ENCODE results near the gene TUBB4A. TPM values are rescaled to one million over a fixed set of nuclear protein-coding genes. Genes with fewer than 3 reads are reported as not detected.

Gene TUBB4A
- total RNA-seq, 1 donor from 2014 or later, result 6.8 TPM

Other genes starting within 250 kb of the TUBB4A start
- gene MLLT1, start 222.3 kb downstream of the TUBB4A start, total RNA-seq, result 1.7 and 5.4 TPM in 2 replicates
- not detected in 2 replicates for gene ACER1, start 168.7 kb downstream of the TUBB4A start, total RNA-seq
- 53.5 and 57.3 TPM in 2 replicates for gene CLPP, start 140.8 kb downstream of the TUBB4A start, total RNA-seq
- gene ALKBH7, start 129.5 kb downstream of the TUBB4A start, total RNA-seq, result 24.1 and 67.2 TPM in 2 replicates
- 0.69 and 2.2 TPM in 2 replicates for gene PSPN, start 126.4 kb downstream of the TUBB4A start, total RNA-seq
- gene GTF2F1, start 109.1 kb downstream of the TUBB4A start, total RNA-seq, result 31.4 and 74.6 TPM in 2 replicates
- 69.5 and 175 TPM in 2 replicates for gene KHSRP, start 77.5 kb downstream of the TUBB4A start, total RNA-seq
- gene SLC25A41, start 68.5 kb downstream of the TUBB4A start, total RNA-seq, result 0.10 TPM in 1 of 2 replicates, not detected in the other
- gene SLC25A23, start 42.5 kb downstream of the TUBB4A start, total RNA-seq, result 53.0 and 161 TPM in 2 replicates
- gene CRB3, start 38.0 kb downstream of the TUBB4A start, total RNA-seq, result 57.4 and 121 TPM in 2 replicates
- gene DENND1C, start 20.5 kb downstream of the TUBB4A start, total RNA-seq, result 0.20 and 0.52 TPM in 2 replicates
- 7.4 and 30.9 TPM in 2 replicates for gene TNFSF9, start 28.7 kb upstream of the TUBB4A start, total RNA-seq
- gene CD70, start 88.8 kb upstream of the TUBB4A start, total RNA-seq, result 26.0 and 112 TPM in 2 replicates
- 3.1 TPM in 1 of 2 replicates, not detected in the other for gene TNFSF14, start 167.9 kb upstream of the TUBB4A start, total RNA-seq
- 157 and 2,273 TPM in 2 replicates for gene C3, start 218.3 kb upstream of the TUBB4A start, total RNA-seq
- 102 and 109 TPM in 2 replicates for gene GPR108, start 235.3 kb upstream of the TUBB4A start, total RNA-seq
- gene TRIP10, start 237.4 kb upstream of the TUBB4A start, total RNA-seq, result 42.8 and 51.1 TPM in 2 replicates